ENCODE data around the gene MYO5B.

Gene MYO5B

GRCh38 chr18:49884959-49885358 lies 310.0 kb downstream of the MYO5B start:
- DNase-seq (ENCODE audit: low spot score): no peak

- DNase-seq (ENCODE audit: low spot score): no peak
These were observed 310.5 kb downstream of the MYO5B start for GRCh38 chr18:49884465-49884864.

GRCh38 chr18:49880661-49881060 lies 314.3 kb downstream of the MYO5B start:
- DNase-seq (ENCODE audit: low spot score): no peak

- DNase-seq (ENCODE audit: low spot score): no peak
These were observed 315.7 kb downstream of the MYO5B start for GRCh38 chr18:49879271-49879580.

- DNase-seq (ENCODE audit: low spot score): peak; percentile 7
These were observed 316.2 kb downstream of the MYO5B start for GRCh38 chr18:49878567-49879270.

GRCh38 chr18:49878015-49878414 lies 316.9 kb downstream of the MYO5B start:
- DNase-seq (ENCODE audit: low spot score): no peak

- no peak for DNase-seq (ENCODE audit: low spot score)
These were observed 318.4 kb downstream of the MYO5B start for GRCh38 chr18:49876536-49876935.

GRCh38 chr18:49875783-49876182 lies 319.2 kb downstream of the MYO5B start:
- no peak for DNase-seq (ENCODE audit: low spot score)

- no peak for DNase-seq (ENCODE audit: low spot score)
These were observed 319.8 kb downstream of the MYO5B start for GRCh38 chr18:49875155-49875554.

GRCh38 chr18:49874238-49874637 lies 320.7 kb downstream of the MYO5B start:
- no peak for DNase-seq (ENCODE audit: low spot score)

- DNase-seq (ENCODE audit: low spot score): no peak
These were observed 325.6 kb downstream of the MYO5B start for GRCh38 chr18:49869354-49869753.

GRCh38 chr18:49866680-49867079 lies 328.3 kb downstream of the MYO5B start:
- DNase-seq (ENCODE audit: low spot score): no peak

- peak; percentile 21 for DNase-seq (ENCODE audit: low spot score)
These were observed 329.5 kb downstream of the MYO5B start for GRCh38 chr18:49865401-49865800.

GRCh38 chr18:49863769-49864621 lies 331.0 kb downstream of the MYO5B start:
- DNase-seq (ENCODE audit: low spot score): no peak

GRCh38 chr18:49862656-49863385 lies 332.1 kb downstream of the MYO5B start:
- DNase-seq (ENCODE audit: low spot score): no peak

GRCh38 chr18:49861659-49862058 lies 333.3 kb downstream of the MYO5B start:
- peak; percentile 26 for DNase-seq (ENCODE audit: low spot score)

- DNase-seq (ENCODE audit: low spot score): no peak
These were observed 335.2 kb downstream of the MYO5B start for GRCh38 chr18:49859725-49860124.

GRCh38 chr18:49859021-49859359 lies 336.0 kb downstream of the MYO5B start:
- DNase-seq (ENCODE audit: low spot score): no peak

GRCh38 chr18:49858309-49859020 lies 336.5 kb downstream of the MYO5B start:
- DNase-seq (ENCODE audit: low spot score): peak; percentile 61

GRCh38 chr18:49857708-49858107 lies 337.2 kb downstream of the MYO5B start:
- no peak for DNase-seq (ENCODE audit: low spot score)

GRCh38 chr18:49856496-49856895 lies 338.5 kb downstream of the MYO5B start:
- no peak for DNase-seq (ENCODE audit: low spot score)

GRCh38 chr18:49855711-49856415 lies 339.1 kb downstream of the MYO5B start:
- DNase-seq (ENCODE audit: low spot score): no peak
